GM23338 (cell line): Measurements from ENCODE around the gene PEX16.

Experiments used
- CTCF ChIP-seq, 2 experiments: fragments of 200-600 bp in 1 of 2; sonication (generic) in 1 of 2; conservative IDR thresholded peaks; 2 replicates each; pipeline versions ENCODE4 v1.5.1 to v1.6.1; 2016 to 2017; ENCODE audit warnings: antibody characterized with exemption in 2 of 2, low read depth in 2 of 2, mild to moderate bottlenecking in 2 of 2, moderate library complexity in 1 of 2
- ETS1 ChIP-seq: IDR thresholded peaks from 2 replicates; pipeline ENCODE4 v1.6.1; 2016; ENCODE audit warnings: antibody characterized with exemption
- EZH2 ChIP-seq: fragments of 200-600 bp; sonication (generic); IDR thresholded peaks from one replicate; pipeline ENCODE4 v1.8.0; 2017; ENCODE audit warnings: antibody characterized with exemption, mild to moderate bottlenecking, low read depth; ENCODE audit not compliant: unreplicated experiment
- POLR2AphosphoS5 ChIP-seq: IDR thresholded peaks from 2 replicates; pipeline ENCODE4 v1.6.1; 2016; ENCODE audit warnings: antibody characterized with exemption, low read depth

GRCh38 chr11:45899448-45900174 is 18.1 kb downstream of the PEX16 start:
- 0 out of 4 replicates have a peak, but pooled peaks of 1 of the 2 experiments have one; percentile 6 for TF ChIP-seq CTCF (conservative IDR thresholded peaks at IDR 0.05; ENCODE audit: low read depth in 2 of 2)
- no peak for TF ChIP-seq ETS1
- no peak for TF ChIP-seq POLR2AphosphoS5
- TF ChIP-seq EZH2: no peak
